Mesothelial cell of epicardium (in vitro differentiated cells): ENCODE measurements around the gene TCEAL9. TPM values are rescaled to one million over a fixed set of nuclear protein-coding genes. Genes with fewer than 3 reads are reported as not detected.
A peak's percentile ranks its signal among the peaks of the same experiment; 100 is the strongest.
"Not testable (repeated sequence)": the region's sequence is repeated elsewhere in the genome, so short reads cannot be mapped to it uniquely, and the experiment has no call there.

Experiments used
- DNase-seq, 2 experiments: peaks; one replicate each; pipeline ENCODE4 v3.0.0; 2021; ENCODE audit warnings: low spot score in 2 of 2; ENCODE audit not compliant: unreplicated experiment in 2 of 2
- H3K27ac Mint-ChIP-seq: 2 replicates; pipeline ENCODE4 v1.8.0; 2021; ENCODE audit warnings: mixed read lengths
- H3K27me3 Mint-ChIP-seq: 2 replicates; pipeline ENCODE4 v1.8.0; 2021; ENCODE audit warnings: low read depth, mixed read lengths
- H3K36me3 Mint-ChIP-seq: 2 replicates; pipeline ENCODE4 v1.8.0; 2021; ENCODE audit warnings: mixed read lengths
- H3K4me1 Mint-ChIP-seq: 2 replicates; pipeline ENCODE4 v1.8.0; 2021; ENCODE audit warnings: mixed read lengths
- H3K4me3 Mint-ChIP-seq: 2 replicates; pipeline ENCODE4 v1.8.0; 2021; ENCODE audit warnings: mild to moderate bottlenecking, moderate library complexity, mixed read lengths
- H3K9me3 Mint-ChIP-seq: 2 replicates; pipeline ENCODE4 v1.8.0; 2021; ENCODE audit warnings: mixed read lengths
- total RNA-seq: library from RNA; stranded (reverse); gene quantifications from 3 replicates; pipeline ENCODE4 v1.2.1, GENCODE V29; 2021
- TF ChIP-seq, protein P1 (sequence below): fragments of 200-600 bp; sonication (generic); IDR thresholded peaks from one replicate; pipeline ENCODE4 v1.5.0; 2021; ENCODE audit warnings: antibody characterized with exemption; ENCODE audit not compliant: unreplicated experiment

The TCEAL9 gene
- total RNA-seq, 1 donor from 2014 or later, result 60.1 TPM

- Mint-ChIP-seq H3K27ac (peak within 1 kb of the TSS; percentile 97), H3K4me1 (peaks cover 10% of the 10 kb centered on the region), H3K27me3 (no peaks in the 10 kb centered on the region), H3K4me3 (peak within 1 kb of the TSS; percentile 84), H3K36me3 (peaks cover 6% of the 10 kb centered on the region), H3K9me3 (peaks cover 7% of the 10 kb centered on the region)
- peak; percentile 51 to 69 for DNase-seq
- TF ChIP-seq, protein P1, sequence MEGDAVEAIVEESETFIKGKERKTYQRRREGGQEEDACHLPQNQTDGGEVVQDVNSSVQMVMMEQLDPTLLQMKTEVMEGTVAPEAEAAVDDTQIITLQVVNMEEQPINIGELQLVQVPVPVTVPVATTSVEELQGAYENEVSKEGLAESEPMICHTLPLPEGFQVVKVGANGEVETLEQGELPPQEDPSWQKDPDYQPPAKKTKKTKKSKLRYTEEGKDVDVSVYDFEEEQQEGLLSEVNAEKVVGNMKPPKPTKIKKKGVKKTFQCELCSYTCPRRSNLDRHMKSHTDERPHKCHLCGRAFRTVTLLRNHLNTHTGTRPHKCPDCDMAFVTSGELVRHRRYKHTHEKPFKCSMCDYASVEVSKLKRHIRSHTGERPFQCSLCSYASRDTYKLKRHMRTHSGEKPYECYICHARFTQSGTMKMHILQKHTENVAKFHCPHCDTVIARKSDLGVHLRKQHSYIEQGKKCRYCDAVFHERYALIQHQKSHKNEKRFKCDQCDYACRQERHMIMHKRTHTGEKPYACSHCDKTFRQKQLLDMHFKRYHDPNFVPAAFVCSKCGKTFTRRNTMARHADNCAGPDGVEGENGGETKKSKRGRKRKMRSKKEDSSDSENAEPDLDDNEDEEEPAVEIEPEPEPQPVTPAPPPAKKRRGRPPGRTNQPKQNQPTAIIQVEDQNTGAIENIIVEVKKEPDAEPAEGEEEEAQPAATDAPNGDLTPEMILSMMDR, result no peak
These were observed 20.0 kb downstream of the TCEAL9 start, which contains the start of gene BEX3 for GRCh38 chrX:103376118-103376978. Gene BEX3, plus strand, starts transcription at chrX:103376538. Its CDS starts 984 bp downstream, at chrX:103377522.

DNA sequence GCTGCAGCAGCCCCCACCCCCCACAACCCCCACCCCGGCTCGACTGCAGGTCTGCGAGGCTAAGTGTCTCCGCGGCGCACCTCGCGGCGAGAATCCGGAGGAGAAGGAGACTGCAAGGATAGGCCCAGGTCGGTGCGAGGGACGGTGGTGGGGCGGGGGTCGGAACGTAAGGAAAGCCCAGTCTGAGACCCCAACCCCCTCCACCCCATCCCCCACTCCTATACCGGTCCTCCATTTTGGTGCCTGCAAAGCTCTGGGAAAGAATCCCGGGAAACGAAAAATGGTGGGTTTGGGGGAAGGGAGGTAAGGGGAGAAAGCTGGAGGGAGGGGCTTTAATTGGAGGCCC is 20.6 kb downstream of the TCEAL9 start:
- H3K4me1 Mint-ChIP-seq, result peaks cover 10% of the 10 kb centered on the region
- H3K9me3 Mint-ChIP-seq, result peaks cover 7% of the 10 kb centered on the region
- no peak for DNase-seq
- peaks cover 6% of the 10 kb centered on the region for H3K36me3 Mint-ChIP-seq
- peak overlapping the region; percentile 77 for H3K4me3 Mint-ChIP-seq
- TF ChIP-seq, protein P1, result no peak
- H3K27me3 Mint-ChIP-seq, result no peaks in the 10 kb centered on the region
- H3K27ac Mint-ChIP-seq, result peak overlapping the region; percentile 96

- peaks cover 6% of the 10 kb centered on the region for H3K36me3 Mint-ChIP-seq
- H3K9me3 Mint-ChIP-seq, result peaks cover 13% of the 10 kb centered on the region
- peaks cover 13% of the 10 kb centered on the region for H3K4me1 Mint-ChIP-seq
- H3K27me3 Mint-ChIP-seq, result no peaks in the 10 kb centered on the region
- TF ChIP-seq, protein P1, result no peak
- peak overlapping the region; percentile 22 for H3K4me3 Mint-ChIP-seq
- no peak for DNase-seq
- peak overlapping the region; percentile 49 for H3K27ac Mint-ChIP-seq
These were observed 22.7 kb downstream of the TCEAL9 start for GRCh38 chrX:103378990-103379389.

DNA sequence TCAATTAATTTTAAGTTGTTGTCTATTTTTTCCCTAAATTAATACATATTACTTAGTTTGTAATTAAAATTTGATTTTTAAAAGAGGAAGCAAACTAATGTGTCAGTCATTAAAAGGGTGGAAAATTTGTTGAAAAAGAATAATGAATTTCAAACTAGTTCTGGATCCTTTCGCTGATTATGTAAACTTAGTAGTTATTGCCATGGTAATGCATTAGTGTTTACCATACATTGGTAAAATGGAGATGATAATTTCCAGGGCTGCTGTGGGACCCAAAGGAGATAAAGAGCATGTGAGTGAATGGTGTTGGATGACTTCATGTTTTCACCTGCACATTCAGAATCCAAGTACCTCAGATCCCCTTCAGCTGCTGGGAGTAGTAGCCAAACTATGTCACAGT is 26.6 kb downstream of the TCEAL9 start:
- peaks cover 13% of the 10 kb centered on the region for H3K9me3 Mint-ChIP-seq
- TF ChIP-seq, protein P1, result no peak
- no peaks in the 10 kb centered on the region for H3K27me3 Mint-ChIP-seq
- no peak for DNase-seq
- H3K36me3 Mint-ChIP-seq, result peaks cover 2% of the 10 kb centered on the region
- H3K4me3 Mint-ChIP-seq, result no peak overlapping the region
- H3K27ac Mint-ChIP-seq, result no peak overlapping the region
- H3K4me1 Mint-ChIP-seq, result peaks cover 11% of the 10 kb centered on the region

- H3K4me3 Mint-ChIP-seq, result no peak overlapping the region
- peaks cover 7% of the 10 kb centered on the region for H3K4me1 Mint-ChIP-seq
- peaks cover 21% of the 10 kb centered on the region for H3K9me3 Mint-ChIP-seq
- no peak overlapping the region for H3K27ac Mint-ChIP-seq
- TF ChIP-seq, protein P1, result no peak
- DNase-seq, result no peak
- no peaks in the 10 kb centered on the region for H3K27me3 Mint-ChIP-seq
- H3K36me3 Mint-ChIP-seq, result peaks cover 2% of the 10 kb centered on the region
These were observed 28.4 kb downstream of the TCEAL9 start for GRCh38 chrX:103384672-103385071.

DNA sequence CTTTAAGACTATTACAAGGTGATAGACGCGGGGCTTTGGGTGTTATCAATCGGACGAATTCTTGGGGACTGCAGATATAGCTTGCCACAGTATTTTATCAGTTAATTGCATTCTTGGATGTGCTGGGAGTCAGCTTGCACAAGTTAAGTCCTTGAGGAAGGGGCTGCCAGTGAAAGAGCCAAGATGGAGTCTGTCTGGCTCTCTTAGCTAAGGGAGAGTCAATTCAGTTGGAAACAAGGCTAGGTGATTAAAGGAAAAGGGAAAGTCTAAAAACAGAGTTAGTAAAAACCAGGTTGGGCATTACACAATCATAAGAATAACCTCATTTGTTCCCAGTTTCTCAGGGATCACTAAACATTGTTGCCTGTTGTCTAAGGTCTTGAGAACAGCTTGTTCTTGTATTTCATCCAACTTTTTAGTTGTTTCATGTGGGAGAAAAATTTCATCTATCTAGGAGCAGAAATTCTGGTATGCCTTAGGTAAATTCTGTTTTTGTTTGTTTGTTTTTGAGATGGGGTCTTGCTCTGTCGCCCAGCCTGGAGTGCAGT is 29.1 kb downstream of the TCEAL9 start:
- H3K27ac Mint-ChIP-seq, H3K4me1 Mint-ChIP-seq: not testable (repeated sequence)

More for the DNA sequence above, 29.1 kb downstream of the TCEAL9 start:
- H3K36me3 Mint-ChIP-seq, DNase-seq, H3K4me3 Mint-ChIP-seq, H3K27me3 Mint-ChIP-seq: not testable (repeated sequence)
- H3K9me3 Mint-ChIP-seq, result peaks cover 25% of the 10 kb centered on the region
